Stimulated activated CD4-positive, alpha-beta T cell treated with anti-CD3 and anti-CD28 coated beads, Interleukin-15, amount 100 ng/mL, for 48 hours (primary cell): Measurements from ENCODE around the gene NKX3-2.

Experiments used
- DNase-seq, 2 donors: peaks; one replicate each; pipeline ENCODE4 v3.0.0-alpha.2; 2020; ENCODE audit warnings: low read depth in 2 of 2

Gene NKX3-2

GRCh38 chr4:13504374-13504773 lies 39.9 kb downstream of the NKX3-2 start:
- no peak for DNase-seq

- DNase-seq: no peak
Observed at GRCh38 chr4:13498469-13498868, 45.8 kb downstream of the NKX3-2 start.

- no peak for DNase-seq
Observed at GRCh38 chr4:13496605-13497004, 47.7 kb downstream of the NKX3-2 start.

GRCh38 chr4:13495753-13496152 lies 48.6 kb downstream of the NKX3-2 start:
- no peak for DNase-seq

- no peak for DNase-seq
Observed at GRCh38 chr4:13493793-13494192, 50.5 kb downstream of the NKX3-2 start.

- DNase-seq: no peak
Observed at GRCh38 chr4:13492747-13493146, 51.6 kb downstream of the NKX3-2 start.
